ENCODE results near the gene B3GNT8.

B3GNT8 gene

DNA sequence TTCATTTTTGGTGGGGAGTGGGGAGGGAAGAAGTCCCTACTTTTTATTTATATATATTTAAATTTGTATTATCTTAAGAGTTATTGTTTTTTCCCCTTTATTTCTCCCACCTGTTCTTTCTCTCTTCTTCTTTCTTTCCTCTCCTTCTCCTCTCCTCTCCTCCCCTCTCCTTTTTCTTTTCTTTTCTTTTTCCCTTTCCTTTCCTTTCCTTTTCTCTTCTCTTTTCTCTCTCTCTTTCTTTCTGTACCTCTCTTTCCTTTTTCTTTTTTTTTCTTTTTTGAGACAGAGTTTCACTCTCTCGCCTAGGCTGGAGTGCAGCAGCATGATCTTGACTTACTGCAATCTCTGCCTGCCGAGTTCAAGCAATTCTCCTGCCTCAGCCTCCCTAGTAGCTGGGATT, 27.6 kb downstream of the B3GNT8 start:
- H3K9me3 ChIP-seq (ENCODE audit: control insufficient read depth, low read length): no peaks in the 10 kb centered on the region
- peaks cover 19% of the 10 kb centered on the region for H3K4me1 ChIP-seq
- TF ChIP-seq, protein P1, sequence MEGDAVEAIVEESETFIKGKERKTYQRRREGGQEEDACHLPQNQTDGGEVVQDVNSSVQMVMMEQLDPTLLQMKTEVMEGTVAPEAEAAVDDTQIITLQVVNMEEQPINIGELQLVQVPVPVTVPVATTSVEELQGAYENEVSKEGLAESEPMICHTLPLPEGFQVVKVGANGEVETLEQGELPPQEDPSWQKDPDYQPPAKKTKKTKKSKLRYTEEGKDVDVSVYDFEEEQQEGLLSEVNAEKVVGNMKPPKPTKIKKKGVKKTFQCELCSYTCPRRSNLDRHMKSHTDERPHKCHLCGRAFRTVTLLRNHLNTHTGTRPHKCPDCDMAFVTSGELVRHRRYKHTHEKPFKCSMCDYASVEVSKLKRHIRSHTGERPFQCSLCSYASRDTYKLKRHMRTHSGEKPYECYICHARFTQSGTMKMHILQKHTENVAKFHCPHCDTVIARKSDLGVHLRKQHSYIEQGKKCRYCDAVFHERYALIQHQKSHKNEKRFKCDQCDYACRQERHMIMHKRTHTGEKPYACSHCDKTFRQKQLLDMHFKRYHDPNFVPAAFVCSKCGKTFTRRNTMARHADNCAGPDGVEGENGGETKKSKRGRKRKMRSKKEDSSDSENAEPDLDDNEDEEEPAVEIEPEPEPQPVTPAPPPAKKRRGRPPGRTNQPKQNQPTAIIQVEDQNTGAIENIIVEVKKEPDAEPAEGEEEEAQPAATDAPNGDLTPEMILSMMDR (IDR thresholded peaks at IDR 0.05): no peak
- no peak overlapping the region for H3K9ac ChIP-seq
- H3K4me2 ChIP-seq (ENCODE audit: low read length): no peak overlapping the region
- no peak overlapping the region for H3K4me3 ChIP-seq (ENCODE audit: low read depth, low read length)
- no peaks in the 10 kb centered on the region for H3K27me3 ChIP-seq (ENCODE audit: control insufficient read depth, insufficient read depth, low read length)
- no peaks in the 10 kb centered on the region for H3K36me3 ChIP-seq (ENCODE audit: control insufficient read depth, insufficient read depth, low read length)
- H3K27ac ChIP-seq: no peak overlapping the region
- H2AFZ ChIP-seq: no peak overlapping the region
- peaks cover 32% of the 10 kb centered on the region for H3K79me2 ChIP-seq

DNA sequence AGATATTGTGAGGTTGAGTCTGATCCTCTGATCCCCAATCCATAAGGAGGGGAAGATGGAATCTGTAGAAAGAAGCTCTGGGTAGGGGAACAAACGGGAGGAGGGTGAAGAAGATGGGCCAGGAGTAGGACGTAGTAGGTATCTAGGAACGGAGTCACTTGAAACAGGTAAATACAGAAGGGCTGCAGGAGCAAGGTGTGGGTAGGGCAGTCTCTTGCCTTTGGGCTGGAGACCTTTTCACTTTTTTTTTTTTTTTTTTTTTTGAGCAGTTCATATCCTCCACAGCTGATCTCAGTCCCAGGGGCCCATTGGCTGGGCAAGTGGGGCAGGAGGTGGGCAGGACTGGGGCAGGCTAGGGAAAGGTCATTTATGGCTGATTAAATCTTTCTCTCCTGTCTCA, 28.1 kb downstream of the B3GNT8 start:
- peak overlapping the region; percentile 99 for H3K4me3 ChIP-seq (ENCODE audit: low read depth, low read length)
- no peaks in the 10 kb centered on the region for H3K9me3 ChIP-seq (ENCODE audit: control insufficient read depth, low read length)
- no peaks in the 10 kb centered on the region for H3K36me3 ChIP-seq (ENCODE audit: control insufficient read depth, insufficient read depth, low read length)
- no peak overlapping the region for H3K27ac ChIP-seq
- H3K4me1 ChIP-seq: peaks cover 19% of the 10 kb centered on the region
- TF ChIP-seq, protein P1 (IDR thresholded peaks at IDR 0.05): no peak
- H3K79me2 ChIP-seq: peaks cover 32% of the 10 kb centered on the region
- peak overlapping the region; percentile 83 for H3K4me2 ChIP-seq (ENCODE audit: low read length)
- no peak overlapping the region for H3K9ac ChIP-seq
- no peak overlapping the region for H2AFZ ChIP-seq
- H3K27me3 ChIP-seq (ENCODE audit: control insufficient read depth, insufficient read depth, low read length): no peaks in the 10 kb centered on the region

DNA sequence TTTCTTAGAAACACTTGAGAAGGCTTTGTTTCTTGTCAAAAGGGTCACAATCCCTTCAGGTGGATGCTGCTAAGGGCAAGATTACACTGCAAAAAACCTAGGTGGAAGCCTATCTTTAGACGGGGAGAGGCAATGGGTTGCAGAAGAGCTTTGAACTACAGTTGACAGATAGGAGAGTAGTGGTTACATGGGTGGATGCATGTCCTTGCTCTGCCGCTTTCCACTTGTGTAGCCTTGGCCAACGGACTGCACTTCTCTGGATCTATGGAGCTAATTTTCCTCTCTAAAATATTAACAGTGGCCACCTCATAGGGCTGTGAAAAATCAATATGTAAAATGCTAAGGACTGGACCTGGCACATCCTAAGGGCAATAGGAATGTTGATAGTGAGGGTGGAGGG, 28.6 kb downstream of the B3GNT8 start:
- H3K9me3 ChIP-seq (ENCODE audit: control insufficient read depth, low read length): no peaks in the 10 kb centered on the region
- H3K9ac ChIP-seq: peak overlapping the region; percentile 4
- H3K4me1 ChIP-seq: peaks cover 17% of the 10 kb centered on the region
- peak overlapping the region; percentile 83 for H3K4me2 ChIP-seq (ENCODE audit: low read length)
- H2AFZ ChIP-seq: no peak overlapping the region
- H3K79me2 ChIP-seq: peaks cover 32% of the 10 kb centered on the region
- no peaks in the 10 kb centered on the region for H3K36me3 ChIP-seq (ENCODE audit: control insufficient read depth, insufficient read depth, low read length)
- peak overlapping the region; percentile 99 for H3K4me3 ChIP-seq (ENCODE audit: low read depth, low read length)
- H3K27me3 ChIP-seq (ENCODE audit: control insufficient read depth, insufficient read depth, low read length): no peaks in the 10 kb centered on the region
- H3K27ac ChIP-seq: no peak overlapping the region
- TF ChIP-seq, protein P1 (IDR thresholded peaks at IDR 0.05): no peak

DNA sequence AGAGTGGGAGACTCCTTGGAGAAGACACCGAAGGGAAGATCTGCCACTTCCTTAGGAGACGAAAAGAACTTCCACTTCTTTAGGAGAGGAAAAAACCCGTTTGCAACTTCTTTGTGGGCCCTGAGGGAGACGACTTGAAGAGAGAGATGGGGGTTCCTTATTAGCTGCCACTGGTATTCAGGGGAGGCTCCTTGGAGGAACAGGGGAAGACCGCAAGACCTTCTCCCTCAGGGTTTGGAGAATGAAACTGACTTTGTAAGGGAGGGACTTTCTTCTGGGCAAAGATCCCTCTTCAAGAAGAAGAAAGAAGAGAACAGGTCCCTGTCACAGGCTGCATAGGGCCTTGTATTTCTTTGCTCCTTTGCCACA, 29.1 kb downstream of the B3GNT8 start:
- Histone ChIP-seq H3K27ac (peak overlapping the region; percentile 94), H3K36me3 (ENCODE audit: control insufficient read depth, insufficient read depth, low read length) (no peaks in the 10 kb centered on the region), H3K4me3 (ENCODE audit: low read depth, low read length) (peak overlapping the region; percentile 99), H3K9me3 (ENCODE audit: control insufficient read depth, low read length) (no peaks in the 10 kb centered on the region), H3K79me2 (peaks cover 32% of the 10 kb centered on the region), H3K27me3 (ENCODE audit: control insufficient read depth, insufficient read depth, low read length) (no peaks in the 10 kb centered on the region), H3K4me1 (peaks cover 16% of the 10 kb centered on the region), H3K4me2 (ENCODE audit: low read length) (peak overlapping the region; percentile 83), H2AFZ (peak overlapping the region; percentile 90), H3K9ac (peak overlapping the region; percentile 62)
- TF ChIP-seq, protein P1 (IDR thresholded peaks at IDR 0.05): no peak
